ENCODE measurements around the gene REEP1. TPM values are rescaled to one million over a fixed set of nuclear protein-coding genes. Genes with fewer than 3 reads are reported as not detected.

The REEP1 gene
- total RNA-seq, 1 experiment from 2014 or later = 4.1 TPM

DNA sequence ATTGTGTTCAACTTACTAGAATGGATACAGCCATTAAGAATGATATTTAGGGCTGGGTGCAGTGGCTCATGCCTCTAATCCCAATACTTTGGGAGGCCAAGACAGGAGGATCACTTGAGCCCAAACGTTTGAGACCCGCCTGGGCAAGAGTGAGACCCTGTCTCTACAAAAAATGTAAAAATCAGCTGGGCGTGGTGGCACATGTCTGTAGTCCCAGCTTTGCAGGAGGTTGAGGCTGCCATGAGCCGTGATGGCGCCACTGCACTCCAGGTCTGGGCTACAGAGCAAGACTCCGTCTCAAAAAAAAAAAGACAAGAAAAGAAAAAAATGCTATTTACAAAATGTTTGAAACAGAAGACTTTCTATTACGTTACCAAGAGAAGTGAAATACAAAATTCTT, 30.0 kb downstream of the REEP1 start:
- DNase-seq (ENCODE audit: low read depth) = no peak

- DNase-seq (ENCODE audit: low read depth) = no peak
These were observed 31.5 kb downstream of the REEP1 start for GRCh38 chr2:86305915-86306254.

DNA sequence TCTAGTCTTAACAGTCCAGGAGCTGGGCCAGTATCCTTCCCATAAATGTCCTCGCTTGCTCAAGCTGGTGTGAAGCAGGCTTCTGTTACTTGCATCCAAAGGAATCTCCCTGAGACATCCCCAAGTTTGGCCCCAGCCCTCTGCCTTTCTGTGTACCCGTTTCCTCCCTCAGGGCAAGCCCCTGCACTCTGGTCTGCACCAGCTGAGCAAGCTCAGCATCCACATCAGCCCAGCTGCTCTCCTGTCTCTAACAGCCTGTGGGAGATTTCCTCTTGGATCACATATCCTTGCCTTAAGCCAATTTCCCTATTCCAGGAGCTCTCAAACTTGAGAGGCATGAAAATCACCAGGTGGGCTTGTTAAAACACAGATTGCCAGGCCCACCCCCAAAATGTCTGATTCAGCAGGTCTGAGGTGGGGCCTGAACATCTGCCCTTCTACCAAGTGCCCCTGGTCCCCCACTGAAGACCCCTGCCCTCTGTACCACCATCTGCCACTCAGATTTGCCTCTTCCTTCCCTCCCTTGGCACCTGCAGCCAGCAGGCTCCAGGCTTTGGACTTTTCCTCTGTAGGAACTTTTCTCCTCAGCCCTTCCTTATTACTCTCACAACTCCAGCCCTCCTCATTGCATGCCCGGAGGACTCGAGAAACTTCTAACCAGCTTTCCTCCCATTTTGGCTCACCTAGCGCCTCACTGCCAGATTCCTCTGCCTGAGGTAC, 32.1 kb downstream of the REEP1 start:
- no peak for DNase-seq (ENCODE audit: low read depth)

- DNase-seq (ENCODE audit: low read depth) = no peak
These were observed 33.0 kb downstream of the REEP1 start for GRCh38 chr2:86304416-86304815.

GRCh38 chr2:86302320-86302719, 35.1 kb downstream of the REEP1 start:
- DNase-seq (ENCODE audit: low read depth) = no peak

DNA sequence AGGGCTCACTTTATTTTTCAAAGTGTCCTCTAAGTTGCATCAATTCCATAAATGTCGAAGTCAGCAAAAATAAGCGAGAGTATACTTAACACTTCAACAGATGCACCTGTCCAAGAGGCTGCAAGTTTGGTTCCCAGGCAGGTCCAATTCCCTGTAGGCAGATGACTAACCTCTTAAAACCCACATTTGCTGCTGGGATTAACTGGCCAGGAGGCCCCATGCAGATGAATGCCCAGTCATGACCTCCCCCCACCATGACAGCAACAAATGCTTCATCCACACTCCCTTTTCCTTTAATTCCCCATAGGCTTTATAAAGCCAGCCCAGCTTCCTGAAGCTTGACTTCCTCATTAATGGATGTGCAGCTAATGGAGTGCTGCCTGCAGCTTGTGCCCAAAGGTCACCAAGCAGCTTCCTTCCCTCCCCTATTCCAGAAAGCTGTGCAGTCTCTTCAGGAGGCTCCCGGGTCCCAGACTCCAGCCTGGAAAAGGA, 35.7 kb downstream of the REEP1 start:
- DNase-seq (ENCODE audit: low read depth) = peak; percentile 85

DNA sequence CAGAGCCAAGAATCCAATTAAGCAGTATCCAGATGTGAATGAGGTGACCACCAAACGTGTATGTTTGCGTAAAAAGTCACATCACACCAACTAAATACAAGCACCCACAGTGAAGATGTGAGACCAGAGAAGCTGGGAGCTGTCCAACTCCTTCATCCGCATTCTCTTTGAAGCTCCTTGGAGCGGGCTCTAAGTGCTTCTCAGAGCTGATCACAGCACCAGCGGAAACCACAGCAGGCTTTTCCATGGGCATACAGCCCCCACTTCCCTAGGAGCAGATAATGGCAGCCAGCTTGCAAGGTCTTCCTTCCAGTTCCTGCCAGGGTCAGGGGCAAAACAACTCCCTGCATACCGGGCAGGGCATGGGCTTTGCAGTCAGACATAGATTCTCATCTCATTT, 36.4 kb downstream of the REEP1 start:
- peak; percentile 21 for DNase-seq (ENCODE audit: low read depth)

GRCh38 chr2:86300496-86300895, 36.9 kb downstream of the REEP1 start:
- peak; percentile 50 for DNase-seq (ENCODE audit: low read depth)

DNA sequence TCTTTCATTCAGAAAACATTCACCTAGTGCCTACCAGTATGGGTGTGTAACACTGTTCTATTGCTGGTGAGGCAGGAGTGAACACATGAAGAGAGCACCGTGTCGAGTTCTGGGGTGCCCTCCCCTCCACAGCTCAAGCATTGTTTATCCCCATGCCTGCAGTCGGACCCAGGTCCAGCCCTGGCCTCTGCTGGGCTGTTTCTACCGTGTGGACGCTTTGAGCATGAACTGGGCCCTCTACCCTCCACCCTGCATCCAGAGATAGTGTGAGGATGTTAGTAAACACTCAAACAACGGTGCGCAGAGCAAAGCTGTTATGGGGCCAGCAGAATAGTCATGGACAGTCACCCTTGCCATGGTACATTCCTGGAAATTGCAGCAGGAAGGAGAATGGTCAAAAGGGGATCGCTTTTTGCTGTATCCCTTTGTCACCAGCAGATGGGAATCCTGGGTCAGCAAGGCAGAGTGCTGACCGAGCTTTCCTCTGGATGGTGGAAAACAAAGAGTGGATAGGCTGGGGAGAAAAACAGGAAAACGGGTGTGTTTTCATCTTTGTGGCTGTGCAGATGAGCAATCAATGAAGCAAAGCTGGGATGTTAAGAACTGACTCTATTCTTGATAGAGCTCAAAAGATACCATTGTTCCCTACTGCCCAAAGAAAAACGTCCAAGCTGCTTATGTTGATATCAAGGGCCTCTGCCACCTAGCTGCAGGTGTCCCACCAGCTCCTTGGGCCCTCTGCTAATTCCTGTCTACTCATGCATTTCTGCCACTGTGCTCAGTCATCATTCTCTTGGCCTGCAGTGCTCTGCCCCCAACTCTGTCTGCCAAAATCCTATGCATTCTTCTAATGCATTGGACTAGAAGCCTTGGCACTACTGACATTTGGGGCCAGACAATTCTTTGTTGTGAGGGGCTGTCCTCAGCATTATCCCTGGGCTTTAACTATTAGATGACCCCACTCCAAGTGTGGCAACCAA, 38.7 kb downstream of the REEP1 start:
- DNase-seq (ENCODE audit: low read depth) = no peak

GRCh38 chr2:86297382-86298147, 39.9 kb downstream of the REEP1 start:
- DNase-seq (ENCODE audit: low read depth) = no peak

DNA sequence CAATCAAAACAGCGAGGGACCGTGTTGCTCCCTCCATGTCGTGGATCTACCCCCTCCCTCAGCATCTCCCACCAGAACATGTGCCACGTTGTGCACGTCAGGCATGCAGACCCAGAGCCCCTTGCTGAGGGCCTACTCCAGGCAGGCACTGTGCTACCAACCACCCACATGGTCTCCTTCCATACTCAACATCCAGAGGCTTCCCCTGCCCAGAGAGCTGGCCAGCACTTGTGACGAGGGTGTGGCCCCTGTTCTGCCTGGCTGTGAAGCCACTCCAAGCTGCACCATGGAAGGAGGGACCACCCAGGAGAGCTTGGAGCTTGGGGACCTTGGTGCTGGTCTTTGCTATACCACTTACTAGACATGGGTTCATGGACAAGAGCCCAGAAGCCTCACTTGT, 40.5 kb downstream of the REEP1 start:
- no peak for DNase-seq (ENCODE audit: low read depth)

DNA sequence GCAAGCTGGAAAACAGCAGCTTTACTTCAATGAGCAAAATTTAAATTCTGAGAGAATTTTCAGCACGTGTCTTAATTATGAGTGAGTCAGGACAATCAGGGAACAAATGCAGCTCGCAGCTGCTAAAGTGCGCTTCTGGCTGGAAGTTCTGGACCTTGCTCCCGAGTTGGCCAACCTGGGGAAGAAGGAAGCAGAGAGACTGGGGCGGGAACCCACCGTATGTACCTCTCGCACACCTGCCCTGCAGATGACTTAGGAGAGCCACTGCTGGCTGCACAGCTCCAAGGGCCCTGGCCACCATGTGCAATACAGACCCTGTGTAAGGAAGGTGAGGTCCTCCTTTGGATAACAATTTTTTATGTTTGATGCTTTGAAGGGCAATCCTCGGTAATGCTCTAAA, 42.4 kb downstream of the REEP1 start:
- no peak for DNase-seq (ENCODE audit: low read depth)

DNA sequence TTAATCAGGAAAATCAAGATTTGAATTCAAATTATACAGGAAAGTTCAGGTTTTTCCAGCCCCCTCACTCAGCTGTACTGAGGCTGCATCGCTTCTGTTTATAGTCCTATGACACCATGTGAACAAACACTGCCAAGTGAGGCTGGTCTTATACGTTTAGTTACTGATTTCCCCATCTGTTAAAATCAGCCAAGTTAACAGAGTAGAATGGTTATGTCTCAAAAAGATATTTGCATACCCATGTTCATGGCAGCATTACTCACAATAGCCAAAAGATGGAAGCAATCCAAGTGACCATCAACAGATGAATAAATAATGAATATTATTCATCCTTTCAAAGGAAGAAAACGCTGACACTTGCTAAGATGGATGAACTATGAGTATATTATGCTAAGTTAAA, 43.8 kb downstream of the REEP1 start:
- no peak for DNase-seq (ENCODE audit: low read depth)

- DNase-seq (ENCODE audit: low read depth) = no peak
These were observed 44.6 kb downstream of the REEP1 start for GRCh38 chr2:86292571-86293515.

- DNase-seq (ENCODE audit: low read depth) = no peak
These were observed 46.1 kb downstream of the REEP1 start for GRCh38 chr2:86291328-86291662.

- DNase-seq (ENCODE audit: low read depth) = peak; percentile 72
These were observed 46.7 kb downstream of the REEP1 start for GRCh38 chr2:86290596-86291327.

DNA sequence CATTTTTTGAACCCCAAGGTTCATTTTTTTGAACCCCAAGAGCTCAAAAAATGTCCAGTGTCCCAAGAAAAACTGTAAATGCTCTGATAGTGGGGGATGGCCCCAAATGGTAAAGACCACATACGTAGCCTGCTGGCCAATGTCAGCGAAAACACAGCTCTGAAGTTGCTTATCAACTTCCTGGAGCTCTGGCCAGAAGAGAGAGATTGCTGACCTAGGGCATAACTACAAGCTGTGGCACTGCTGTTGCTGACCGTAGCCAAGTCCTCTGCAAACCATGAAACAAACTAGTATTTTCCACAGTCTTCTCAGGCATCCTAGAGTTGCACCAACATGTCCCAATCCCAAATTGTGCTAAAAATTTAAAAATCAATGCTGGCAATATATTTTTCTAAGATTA, 50.9 kb downstream of the REEP1 start:
- DNase-seq (ENCODE audit: low read depth) = no peak

- DNase-seq (ENCODE audit: low read depth) = no peak
These were observed 51.4 kb downstream of the REEP1 start for GRCh38 chr2:86285981-86286380.

- no peak for DNase-seq (ENCODE audit: low read depth)
These were observed 51.9 kb downstream of the REEP1 start for GRCh38 chr2:86285571-86285970.

GRCh38 chr2:86284987-86285386, 52.4 kb downstream of the REEP1 start:
- DNase-seq (ENCODE audit: low read depth) = no peak

All from Daoy (cell line).